IMR-90 (cell line): Measurements from ENCODE around the gene USP9X.

Experiments used
- CHD1 ChIP-seq: IDR thresholded peaks from 2 replicates; pipeline ENCODE4 v1.6.1; 2012; ENCODE audit warnings: low read depth, low read length, improper control_type of control experiment
- ELK1 ChIP-seq: fragments of 150-350 bp; IDR thresholded peaks from 2 replicates; pipeline ENCODE4 v1.6.1; 2016; ENCODE audit warnings: low read depth, mild to moderate bottlenecking, low read length, moderate library complexity, borderline replicate concordance
- MXI1 ChIP-seq: IDR thresholded peaks from 2 replicates; pipeline ENCODE4 v1.6.1; 2012; ENCODE audit warnings: low read depth, mild to moderate bottlenecking, low read length, moderate library complexity, borderline replicate concordance
- USF2 ChIP-seq: fragments of 150-350 bp; IDR thresholded peaks from 2 replicates; pipeline ENCODE4 v1.6.1; 2017; ENCODE audit warnings: mild to moderate bottlenecking, antibody characterized with exemption, low read length, low read depth
- TF ChIP-seq, protein P1 (sequence below): conservative IDR thresholded peaks from 2 replicates; pipeline ENCODE4 v1.5.1; 2012; ENCODE audit warnings: mild to moderate bottlenecking, low read depth, low read length, improper control_type of control experiment

- TF ChIP-seq, protein P1, sequence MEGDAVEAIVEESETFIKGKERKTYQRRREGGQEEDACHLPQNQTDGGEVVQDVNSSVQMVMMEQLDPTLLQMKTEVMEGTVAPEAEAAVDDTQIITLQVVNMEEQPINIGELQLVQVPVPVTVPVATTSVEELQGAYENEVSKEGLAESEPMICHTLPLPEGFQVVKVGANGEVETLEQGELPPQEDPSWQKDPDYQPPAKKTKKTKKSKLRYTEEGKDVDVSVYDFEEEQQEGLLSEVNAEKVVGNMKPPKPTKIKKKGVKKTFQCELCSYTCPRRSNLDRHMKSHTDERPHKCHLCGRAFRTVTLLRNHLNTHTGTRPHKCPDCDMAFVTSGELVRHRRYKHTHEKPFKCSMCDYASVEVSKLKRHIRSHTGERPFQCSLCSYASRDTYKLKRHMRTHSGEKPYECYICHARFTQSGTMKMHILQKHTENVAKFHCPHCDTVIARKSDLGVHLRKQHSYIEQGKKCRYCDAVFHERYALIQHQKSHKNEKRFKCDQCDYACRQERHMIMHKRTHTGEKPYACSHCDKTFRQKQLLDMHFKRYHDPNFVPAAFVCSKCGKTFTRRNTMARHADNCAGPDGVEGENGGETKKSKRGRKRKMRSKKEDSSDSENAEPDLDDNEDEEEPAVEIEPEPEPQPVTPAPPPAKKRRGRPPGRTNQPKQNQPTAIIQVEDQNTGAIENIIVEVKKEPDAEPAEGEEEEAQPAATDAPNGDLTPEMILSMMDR: no peak
- no peak for TF ChIP-seq MXI1
- TF ChIP-seq CHD1: no peak
- TF ChIP-seq USF2: no peak
- TF ChIP-seq ELK1: no peak
Observed at GRCh38 chrX:41257801-41258200, 172.6 kb downstream of the USP9X start.
